HUES48 (cell line): ENCODE data around the gene ZFP37.

Source experiments
- H3K27ac ChIP-seq: one replicate; pipeline ENCODE4 v1.7.0; 2013; ENCODE audit warnings: low read depth, low read length, inconsistent platforms
- H3K27me3 ChIP-seq: 2 replicates; pipeline ENCODE4 v1.6.1; 2013; ENCODE audit warnings: mild to moderate bottlenecking, low read length; ENCODE audit not compliant: control insufficient read depth, insufficient read depth
- H3K36me3 ChIP-seq: 2 replicates; pipeline ENCODE4 v1.6.1; 2013; ENCODE audit warnings: low read length; ENCODE audit not compliant: control insufficient read depth, insufficient read depth
- H3K4me1 ChIP-seq: 2 replicates; pipeline ENCODE4 v1.6.1; 2013; ENCODE audit warnings: mild to moderate bottlenecking, low read length; ENCODE audit not compliant: control insufficient read depth, insufficient read depth
- H3K4me3 ChIP-seq: 2 replicates; pipeline ENCODE4 v1.5.1; 2013; ENCODE audit warnings: mild to moderate bottlenecking, low read depth, low read length
- H3K9ac ChIP-seq: 2 replicates; pipeline ENCODE4 v1.6.1; 2013; ENCODE audit warnings: mild to moderate bottlenecking, low read depth, low read length, moderate library complexity
- H3K9me3 ChIP-seq: 2 replicates; pipeline ENCODE4 v1.6.1; 2013; ENCODE audit warnings: low read length; ENCODE audit not compliant: control insufficient read depth, insufficient read depth

Gene ZFP37

GRCh38 chr9:113057193-113057592, 669 bp upstream of the ZFP37 start:
- Histone ChIP-seq H3K4me1 (peaks cover 3% of the 10 kb centered on the region; the same call in 1 of the 2 replicates), H3K36me3 (no peaks in the 10 kb centered on the region), H3K9me3 (peaks cover 25% of the 10 kb centered on the region), H3K4me3 (peak overlapping the region; percentile 92), H3K27ac (no peak overlapping the region), H3K27me3 (peaks cover 24% of the 10 kb centered on the region), H3K9ac (no peak overlapping the region)

GRCh38 chr9:113042884-113043657, 13.5 kb downstream of the ZFP37 start:
- Histone ChIP-seq H3K9me3 (peaks cover 95% of the 10 kb centered on the region), H3K27ac (no peak overlapping the region), H3K9ac (no peak overlapping the region), H3K27me3 (no peaks in the 10 kb centered on the region), H3K4me1 (no peaks in the 10 kb centered on the region), H3K36me3 (peaks cover 48% of the 10 kb centered on the region), H3K4me3 (no peak overlapping the region)

GRCh38 chr9:113026200-113026599, 30.3 kb downstream of the ZFP37 start:
- H3K4me3 ChIP-seq = no peak overlapping the region
- no peaks in the 10 kb centered on the region for H3K4me1 ChIP-seq
- peaks cover 69% of the 10 kb centered on the region for H3K9me3 ChIP-seq
- no peak overlapping the region for H3K9ac ChIP-seq
- no peaks in the 10 kb centered on the region for H3K27me3 ChIP-seq
- no peaks in the 10 kb centered on the region for H3K36me3 ChIP-seq
- no peak overlapping the region for H3K27ac ChIP-seq

GRCh38 chr9:113018247-113018646, 38.3 kb downstream of the ZFP37 start:
- no peaks in the 10 kb centered on the region for H3K36me3 ChIP-seq
- H3K4me3 ChIP-seq = no peak overlapping the region
- H3K27ac ChIP-seq = no peak overlapping the region
- no peak overlapping the region for H3K9ac ChIP-seq
- H3K9me3 ChIP-seq = peaks cover 46% of the 10 kb centered on the region
- no peaks in the 10 kb centered on the region for H3K27me3 ChIP-seq
- no peaks in the 10 kb centered on the region for H3K4me1 ChIP-seq

- H3K36me3 ChIP-seq = peaks cover 9% of the 10 kb centered on the region; the same call in 1 of the 2 replicates
- peaks cover 23% of the 10 kb centered on the region for H3K9me3 ChIP-seq
- H3K9ac ChIP-seq = no peak overlapping the region
- H3K4me1 ChIP-seq = 0 out of 2 replicates have a peak, but pooled peaks cover 5% of the 10 kb centered on the region
- no peak overlapping the region for H3K27ac ChIP-seq
- H3K4me3 ChIP-seq = peak overlapping the region; percentile 85
- no peaks in the 10 kb centered on the region for H3K27me3 ChIP-seq
These were observed 44.0 kb downstream of the ZFP37 start for GRCh38 chr9:113012492-113012891.

GRCh38 chr9:113011911-113012381, 44.6 kb downstream of the ZFP37 start, which contains the start of gene ZNF883:
Gene ZNF883, minus strand, starts transcription at chr9:113012192.
- H3K9me3 ChIP-seq = peaks cover 23% of the 10 kb centered on the region
- peak within 1 kb of the TSS; percentile 85 for H3K4me3 ChIP-seq
- H3K27ac ChIP-seq = no peak within 1 kb of the TSS
- peak within 1 kb of the TSS; percentile 77 for H3K9ac ChIP-seq
- peaks cover 9% of the 10 kb centered on the region; the same call in 1 of the 2 replicates for H3K36me3 ChIP-seq
- H3K4me1 ChIP-seq = 0 out of 2 replicates have a peak, but pooled peaks cover 5% of the 10 kb centered on the region
- H3K27me3 ChIP-seq = no peaks in the 10 kb centered on the region

GRCh38 chr9:113005777-113006176, 50.7 kb downstream of the ZFP37 start:
- Histone ChIP-seq H3K4me3 (peak overlapping the region; percentile 30; the same call in 1 of the 2 replicates), H3K27me3 (no peaks in the 10 kb centered on the region), H3K36me3 (peaks cover 23% of the 10 kb centered on the region), H3K9me3 (peaks cover 65% of the 10 kb centered on the region), H3K4me1 (peaks cover 9% of the 10 kb centered on the region), H3K9ac (no peak overlapping the region), H3K27ac (no peak overlapping the region)

GRCh38 chr9:112997236-112997941, 59.1 kb downstream of the ZFP37 start:
- peaks cover 53% of the 10 kb centered on the region for H3K36me3 ChIP-seq
- H3K4me1 ChIP-seq = no peaks in the 10 kb centered on the region
- peak overlapping the region; percentile 40 for H3K4me3 ChIP-seq
- H3K27me3 ChIP-seq = no peaks in the 10 kb centered on the region
- H3K9me3 ChIP-seq = peaks cover 96% of the 10 kb centered on the region
- H3K9ac ChIP-seq = no peak overlapping the region
- H3K27ac ChIP-seq = no peak overlapping the region
